AG04449 (cell line): Measurements from ENCODE around the gene RAB3IL1.

Source experiments
- CTCF ChIA-PET: fragments of 350-600 bp; formaldehyde crosslinking; extraction: SDS; loops from one replicate; lab custom pipeline; 2021; ENCODE audit warnings: antibody characterized with exemption; lab: Yijun Ruan, JAX
- POLR2A ChIA-PET: fragments of 400-600, 350-600 bp; formaldehyde crosslinking; extraction: SDS; loops from one replicate; lab custom pipeline; 2020; ENCODE audit warnings: antibody characterized with exemption, inconsistent platforms; lab: Yijun Ruan, JAX
- DNase-seq: peaks from one replicate; pipeline ENCODE4 v3.0.0-alpha.2; 2010; ENCODE audit warnings: low read depth, low spot score
- H3K4me3 ChIP-seq: 2 replicates; pipeline ENCODE4 v1.5.1; 2011; ENCODE audit warnings: low read depth, mild to moderate bottlenecking, control low read depth, low read length
- TF ChIP-seq, protein P1 (sequence below): IDR thresholded peaks from one replicate; pipeline ENCODE4 v1.5.1; 2011; ENCODE audit warnings: mild to moderate bottlenecking, moderate library complexity, low read length, control low read depth, inconsistent platforms; ENCODE audit not compliant: insufficient read depth; ENCODE audit errors: missing control alignments

Gene RAB3IL1

DNA sequence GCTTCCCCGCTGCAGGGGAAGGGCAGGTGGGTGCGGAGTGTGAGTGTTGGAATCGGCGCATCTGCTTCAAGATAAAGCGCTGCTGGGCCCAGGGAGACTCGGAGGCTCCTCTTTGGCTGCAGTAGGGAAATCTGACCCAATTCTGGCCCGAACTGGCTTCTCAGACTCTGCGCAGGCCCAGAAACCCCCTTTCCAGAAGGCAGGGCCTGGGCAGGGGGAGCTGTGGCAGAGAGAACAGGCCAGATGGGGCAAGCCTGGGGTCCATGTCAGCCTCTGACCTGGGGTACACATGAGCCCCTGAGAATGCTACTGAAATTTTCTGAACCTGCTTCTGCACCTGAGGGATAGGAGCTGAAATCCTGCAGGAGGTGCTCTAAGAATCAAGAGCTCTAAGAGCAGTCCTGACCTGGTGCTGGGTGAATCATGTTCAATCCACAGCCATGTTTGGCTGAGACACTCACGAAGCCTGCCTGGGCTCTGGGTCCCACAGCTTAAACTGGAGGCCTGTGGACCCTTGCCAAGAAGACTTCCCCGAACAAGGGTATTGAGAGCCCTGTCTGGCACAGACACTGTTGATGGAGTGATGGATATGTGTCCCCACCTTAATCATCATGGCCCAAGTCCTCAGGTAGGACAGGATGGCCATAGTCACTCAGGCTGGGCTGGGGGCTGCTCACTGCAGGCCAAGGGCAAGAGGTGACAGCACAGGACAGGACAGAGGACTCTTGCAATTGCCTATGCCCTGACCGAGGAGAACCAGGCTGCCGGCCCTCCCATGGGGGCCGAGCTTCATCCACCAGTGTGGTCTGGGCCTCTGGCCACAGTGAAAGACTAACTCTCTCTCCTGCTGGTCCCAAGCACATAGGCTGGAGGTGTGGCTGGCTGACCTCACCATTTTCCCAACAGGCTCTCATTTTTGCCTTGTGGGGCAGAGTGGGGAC, 6.9 kb downstream of the RAB3IL1 start:
- TF ChIP-seq, protein P1, sequence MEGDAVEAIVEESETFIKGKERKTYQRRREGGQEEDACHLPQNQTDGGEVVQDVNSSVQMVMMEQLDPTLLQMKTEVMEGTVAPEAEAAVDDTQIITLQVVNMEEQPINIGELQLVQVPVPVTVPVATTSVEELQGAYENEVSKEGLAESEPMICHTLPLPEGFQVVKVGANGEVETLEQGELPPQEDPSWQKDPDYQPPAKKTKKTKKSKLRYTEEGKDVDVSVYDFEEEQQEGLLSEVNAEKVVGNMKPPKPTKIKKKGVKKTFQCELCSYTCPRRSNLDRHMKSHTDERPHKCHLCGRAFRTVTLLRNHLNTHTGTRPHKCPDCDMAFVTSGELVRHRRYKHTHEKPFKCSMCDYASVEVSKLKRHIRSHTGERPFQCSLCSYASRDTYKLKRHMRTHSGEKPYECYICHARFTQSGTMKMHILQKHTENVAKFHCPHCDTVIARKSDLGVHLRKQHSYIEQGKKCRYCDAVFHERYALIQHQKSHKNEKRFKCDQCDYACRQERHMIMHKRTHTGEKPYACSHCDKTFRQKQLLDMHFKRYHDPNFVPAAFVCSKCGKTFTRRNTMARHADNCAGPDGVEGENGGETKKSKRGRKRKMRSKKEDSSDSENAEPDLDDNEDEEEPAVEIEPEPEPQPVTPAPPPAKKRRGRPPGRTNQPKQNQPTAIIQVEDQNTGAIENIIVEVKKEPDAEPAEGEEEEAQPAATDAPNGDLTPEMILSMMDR, result no peak
- no peak overlapping the region for H3K4me3 ChIP-seq
- POLR2A ChIA-PET, result interaction anchor here (0.6 kb wide), 1 partner anchor 47 kb away, joined by 3 read pairs; no protein-coding TSS in a partner anchor
- no peak for DNase-seq
- CTCF ChIA-PET, result interaction anchor here (1.0 to 12.2 kb wide), 6 partner anchors 11 to 198 kb away, joined by 3 to 245 read pairs (median 6); no protein-coding TSS in a partner anchor

DNA sequence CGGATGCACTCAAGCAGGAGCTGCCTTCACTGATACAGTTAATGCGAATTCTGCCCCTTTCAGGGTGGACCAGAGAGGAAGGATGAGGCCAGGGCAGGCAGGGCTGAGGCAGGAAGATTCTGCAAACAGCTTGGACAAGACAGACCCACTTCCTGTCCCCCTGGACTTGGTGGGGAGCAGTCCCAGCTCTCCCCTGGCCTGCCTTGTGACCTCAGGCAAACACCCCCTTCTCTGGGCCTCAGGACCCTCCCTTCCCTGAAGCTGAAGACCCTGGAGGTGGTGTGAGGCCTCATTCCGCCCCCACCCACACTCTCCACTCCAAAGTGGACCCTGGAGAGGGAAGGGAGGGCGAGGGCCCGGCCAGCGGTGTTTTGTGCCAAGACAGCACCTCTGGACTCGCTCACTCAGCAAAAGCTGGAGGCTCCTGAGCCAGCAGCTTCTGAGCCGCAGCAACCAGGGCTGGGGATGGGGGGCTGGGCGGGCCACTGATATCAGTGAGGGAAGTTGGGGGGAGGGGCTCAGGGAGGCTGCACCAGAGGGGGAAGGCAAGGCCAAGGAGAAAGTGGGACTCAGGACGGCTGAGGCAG, 8.5 kb downstream of the RAB3IL1 start:
- POLR2A ChIA-PET, result no interaction called here
- H3K4me3 ChIP-seq, result no peak overlapping the region
- CTCF ChIA-PET, result interaction anchor here (1.0 to 12.2 kb wide), 7 partner anchors 10 to 199 kb away, joined by 3 to 245 read pairs (median 4); no protein-coding TSS in a partner anchor
- TF ChIP-seq, protein P1, result no peak
- DNase-seq, result no peak

DNA sequence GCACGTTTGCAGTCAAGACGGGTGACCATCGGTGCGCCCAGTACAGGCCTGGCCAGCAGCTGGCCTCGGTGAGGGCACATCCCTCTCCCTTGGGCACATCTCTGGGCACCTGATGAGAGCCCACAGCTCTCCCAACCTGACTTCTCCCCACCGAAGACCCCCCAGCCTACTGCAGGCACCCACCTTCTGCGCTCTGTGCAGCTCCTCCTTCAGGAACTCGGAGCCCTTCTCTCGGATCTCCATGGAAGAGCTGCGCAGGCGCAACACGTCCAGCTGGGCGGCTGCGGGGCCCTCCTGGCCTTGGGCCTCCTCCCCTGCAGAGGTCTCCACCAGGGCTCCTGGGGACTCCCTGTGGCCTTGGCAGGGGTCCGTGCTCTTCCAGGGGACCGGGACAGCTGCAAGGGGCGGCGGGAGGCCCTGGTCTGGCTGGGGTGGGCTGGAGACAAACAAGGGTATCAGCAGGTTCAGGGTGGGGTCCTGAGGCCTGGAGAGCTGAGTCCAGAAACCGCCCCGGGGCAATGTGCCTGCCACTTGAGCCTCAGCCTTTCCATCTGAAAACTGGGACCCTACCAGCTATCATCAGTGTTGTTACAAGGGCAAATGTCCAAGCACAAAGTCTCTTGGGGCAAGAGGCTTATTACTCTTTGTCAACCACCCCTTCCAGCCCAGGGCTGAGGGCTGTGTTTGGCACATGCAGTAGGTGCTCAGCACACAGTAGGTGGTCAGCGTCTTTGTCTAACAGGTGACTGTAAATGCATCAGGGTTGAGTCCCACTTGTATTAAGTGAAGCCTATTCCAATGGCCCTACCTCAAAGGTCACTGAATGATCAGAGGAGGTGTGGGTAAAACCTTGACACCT, 9.3 kb downstream of the RAB3IL1 start:
- TF ChIP-seq, protein P1, result no peak
- DNase-seq, result no peak
- H3K4me3 ChIP-seq, result no peak overlapping the region
- ChIA-PET POLR2A (no interaction called here), CTCF (interaction anchor here (0.9 to 18.2 kb wide), 9 partner anchors 9 to 200 kb away, joined by 3 to 406 read pairs (median 5); partner anchors contain the start of gene RAB3IL1)

DNA sequence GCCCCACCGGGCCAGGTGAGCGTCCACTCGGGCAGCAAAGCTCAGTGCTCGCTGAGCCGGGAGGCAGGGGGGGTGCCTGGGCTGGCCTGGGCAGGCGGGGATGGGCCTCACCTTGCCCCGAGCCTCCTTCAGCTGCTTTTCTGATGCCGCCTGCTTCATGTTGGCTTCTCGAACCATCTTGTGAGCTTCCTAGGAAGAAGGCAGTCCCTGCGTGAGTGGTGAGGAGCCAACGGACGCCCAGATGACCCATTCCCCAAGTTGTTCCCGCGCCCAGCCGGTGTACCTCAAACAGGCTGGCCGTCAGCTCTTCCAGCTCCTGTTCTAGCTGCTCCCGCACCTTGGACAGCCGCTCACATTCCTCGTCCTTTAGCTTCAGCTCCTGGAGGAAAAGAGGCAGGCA, 10.1 kb downstream of the RAB3IL1 start:
- no peak for DNase-seq
- ChIA-PET CTCF (interaction anchor here (0.9 to 18.2 kb wide), 7 partner anchors 8 to 201 kb away, joined by 4 to 406 read pairs (median 7); partner anchors contain the start of gene RAB3IL1), POLR2A (no interaction called here)
- TF ChIP-seq, protein P1, result no peak
- no peak overlapping the region for H3K4me3 ChIP-seq

DNA sequence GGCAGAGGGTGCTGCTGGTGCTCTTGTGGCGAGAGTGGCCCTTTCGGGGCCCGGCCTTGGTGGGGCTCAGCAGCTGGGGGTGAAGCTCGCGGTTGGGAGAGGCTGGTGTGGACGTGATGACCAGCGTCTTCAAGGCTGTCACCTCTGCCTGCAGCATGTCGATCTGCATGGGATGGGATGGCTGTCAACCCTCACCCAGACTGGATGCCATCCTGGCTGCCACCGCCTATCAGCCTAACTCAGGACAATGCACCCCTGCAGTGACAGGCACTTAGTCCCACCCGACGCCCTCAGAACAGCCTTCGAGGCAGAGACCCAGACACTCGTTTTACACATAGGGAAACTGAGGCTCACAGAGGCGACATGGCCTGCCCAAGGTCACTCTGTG, 10.8 kb downstream of the RAB3IL1 start:
- CTCF ChIA-PET, result interaction anchor here (1.6 to 18.2 kb wide), 3 partner anchors 7 to 178 kb away, joined by 5 to 406 read pairs (median 245); no protein-coding TSS in a partner anchor
- TF ChIP-seq, protein P1, result no peak
- H3K4me3 ChIP-seq, result no peak overlapping the region
- DNase-seq, result no peak
- POLR2A ChIA-PET, result no interaction called here
